HG03025 (cell line): ENCODE results near the gene CDK12.
"Not testable (repeated sequence)": the region's sequence is repeated elsewhere in the genome, so short reads cannot be mapped to it uniquely, and the experiment has no call there.

Experiments used
- ATAC-seq: cut with Tn5 transposase; IDR thresholded peaks from one replicate; pipeline ENCODE4 v1.9.1; 2021; ENCODE audit warnings: mild to moderate bottlenecking, moderate library complexity; ENCODE audit not compliant: unreplicated experiment, low FRiP score

Gene CDK12

DNA sequence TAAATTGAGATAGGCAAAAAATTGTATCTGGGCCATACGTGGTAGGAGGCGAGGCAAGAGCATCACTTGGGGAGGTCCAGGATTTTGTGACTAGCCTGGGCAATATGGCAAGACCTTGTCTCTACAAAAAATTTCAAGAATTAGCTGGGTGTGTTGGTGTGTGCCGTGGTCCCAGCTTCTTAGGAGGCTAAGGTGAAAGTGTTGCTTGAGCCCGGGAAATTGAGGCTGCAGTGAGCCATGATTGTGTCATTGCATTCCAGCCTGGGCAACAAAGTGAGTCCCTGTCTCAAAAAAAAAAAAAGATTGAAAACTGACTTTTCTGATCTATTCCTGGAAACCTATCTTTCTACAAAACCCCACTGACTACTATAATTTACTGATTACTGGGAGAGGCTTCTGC, 26.7 kb downstream of the CDK12 start:
- no peak for ATAC-seq

DNA sequence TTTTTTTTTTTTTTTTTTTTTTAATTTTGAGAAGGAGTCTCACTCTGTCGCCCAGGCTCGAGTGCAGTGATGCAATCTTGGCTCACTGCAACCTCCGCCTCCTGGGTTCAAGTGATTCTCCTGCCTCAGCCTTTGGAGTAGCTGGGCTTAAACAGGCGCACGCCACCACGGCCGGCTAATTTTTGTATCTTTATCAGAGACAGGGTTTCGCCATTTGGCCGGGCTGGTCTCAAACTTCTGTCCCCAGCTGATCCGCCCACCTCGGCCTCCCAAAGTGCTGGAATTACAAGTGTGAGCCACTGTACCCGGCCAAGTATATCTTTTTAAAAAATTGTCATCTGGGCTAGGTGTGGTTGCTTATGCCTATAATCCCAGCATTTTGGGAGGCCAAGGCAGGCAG, 35.6 kb downstream of the CDK12 start:
- ATAC-seq: not testable (repeated sequence)

DNA sequence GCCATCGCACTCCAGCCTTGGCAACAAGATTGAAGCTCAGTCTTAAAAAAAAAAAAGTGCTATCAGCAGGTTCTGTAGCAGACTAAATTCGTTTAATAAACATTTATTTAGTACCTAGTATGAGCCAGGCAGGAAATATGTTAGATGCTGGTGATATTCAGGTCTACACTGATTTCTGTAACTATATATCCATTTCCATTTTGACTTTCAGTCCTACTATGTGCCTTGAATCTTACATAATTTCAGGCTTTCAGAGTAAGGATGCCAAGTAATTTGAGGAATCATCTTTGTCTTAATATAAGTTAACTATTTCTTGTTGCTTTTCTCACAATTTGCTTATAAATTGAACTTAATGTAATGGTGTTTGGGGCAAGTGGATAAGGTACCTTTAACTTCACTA, 46.2 kb downstream of the CDK12 start:
- ATAC-seq: no peak

DNA sequence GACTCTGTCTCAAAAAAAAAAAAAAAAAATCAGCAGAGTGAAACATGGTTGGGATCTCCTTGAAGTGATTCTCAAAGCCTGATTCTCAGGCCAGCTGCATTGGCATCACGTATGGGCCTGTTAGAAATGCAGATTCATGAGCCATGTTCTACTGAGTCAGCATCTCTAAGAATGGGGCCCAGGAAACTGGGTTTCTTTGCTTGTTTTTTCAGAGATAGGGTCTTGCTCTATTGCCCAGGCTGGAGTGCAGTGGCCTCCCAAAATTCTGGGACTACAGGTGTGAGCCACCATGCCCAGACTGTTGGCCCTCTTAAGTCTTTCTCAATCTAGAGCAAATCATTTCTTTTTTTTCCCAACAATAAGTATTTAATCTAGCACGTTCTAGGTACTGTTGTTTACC, 47.7 kb downstream of the CDK12 start:
- ATAC-seq: no peak

DNA sequence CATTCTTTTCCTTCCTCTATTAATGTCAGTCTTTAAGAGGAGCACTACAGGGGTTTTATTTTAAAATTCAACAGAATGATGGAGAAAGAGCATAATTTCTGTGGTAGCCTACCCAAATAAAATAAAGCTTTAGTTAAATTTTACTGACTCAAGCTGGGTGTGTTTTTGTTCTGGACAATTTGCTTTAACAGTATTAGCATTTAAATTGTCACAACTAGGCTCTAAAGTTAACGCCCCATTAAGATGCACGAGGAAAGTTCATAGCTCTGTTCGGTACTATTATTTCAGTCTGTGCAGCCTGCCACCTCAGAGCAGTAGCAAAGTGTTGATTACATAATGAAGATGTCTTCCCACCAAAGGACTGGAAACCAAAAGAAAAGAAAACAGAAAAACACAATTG, 52.0 kb downstream of the CDK12 start:
- ATAC-seq: no peak

DNA sequence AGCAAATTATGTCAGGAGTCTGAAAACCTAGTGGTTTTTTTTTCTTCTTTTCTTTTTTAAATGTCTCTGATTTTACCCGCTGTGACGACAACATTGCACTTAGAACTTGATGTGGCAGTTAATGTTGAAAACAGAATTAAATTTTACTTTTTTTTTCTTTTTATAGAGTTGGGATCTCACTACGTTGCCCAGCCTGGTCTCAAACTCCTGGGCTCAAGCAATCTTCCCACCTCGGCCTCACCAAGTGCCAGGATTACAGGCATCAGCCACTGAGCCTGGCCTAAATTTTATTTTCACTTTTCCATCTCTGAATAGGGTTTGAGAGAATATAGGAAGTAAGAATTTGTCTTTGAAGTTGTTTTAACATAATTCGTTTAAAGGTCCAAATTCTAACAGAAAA, 52.6 kb downstream of the CDK12 start:
- no peak for ATAC-seq

DNA sequence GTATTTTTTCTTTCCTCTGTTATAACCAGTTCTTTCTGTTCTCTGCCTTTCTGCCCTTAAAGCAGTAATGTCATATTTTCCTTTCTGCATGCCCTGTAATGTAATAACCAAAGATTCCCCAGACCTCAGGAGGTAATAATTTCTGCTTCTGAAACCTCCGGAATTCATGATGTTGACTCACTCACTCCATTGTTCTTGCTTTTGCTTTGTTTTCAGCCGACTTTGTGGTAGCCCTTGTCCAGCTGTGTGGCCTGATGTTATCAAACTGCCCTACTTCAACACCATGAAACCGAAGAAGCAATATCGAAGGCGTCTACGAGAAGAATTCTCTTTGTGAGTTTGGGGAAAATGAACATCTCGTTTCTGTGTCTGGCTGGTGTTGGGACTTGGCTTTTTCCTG, 55.9 kb downstream of the CDK12 start:
- ATAC-seq: no peak

DNA sequence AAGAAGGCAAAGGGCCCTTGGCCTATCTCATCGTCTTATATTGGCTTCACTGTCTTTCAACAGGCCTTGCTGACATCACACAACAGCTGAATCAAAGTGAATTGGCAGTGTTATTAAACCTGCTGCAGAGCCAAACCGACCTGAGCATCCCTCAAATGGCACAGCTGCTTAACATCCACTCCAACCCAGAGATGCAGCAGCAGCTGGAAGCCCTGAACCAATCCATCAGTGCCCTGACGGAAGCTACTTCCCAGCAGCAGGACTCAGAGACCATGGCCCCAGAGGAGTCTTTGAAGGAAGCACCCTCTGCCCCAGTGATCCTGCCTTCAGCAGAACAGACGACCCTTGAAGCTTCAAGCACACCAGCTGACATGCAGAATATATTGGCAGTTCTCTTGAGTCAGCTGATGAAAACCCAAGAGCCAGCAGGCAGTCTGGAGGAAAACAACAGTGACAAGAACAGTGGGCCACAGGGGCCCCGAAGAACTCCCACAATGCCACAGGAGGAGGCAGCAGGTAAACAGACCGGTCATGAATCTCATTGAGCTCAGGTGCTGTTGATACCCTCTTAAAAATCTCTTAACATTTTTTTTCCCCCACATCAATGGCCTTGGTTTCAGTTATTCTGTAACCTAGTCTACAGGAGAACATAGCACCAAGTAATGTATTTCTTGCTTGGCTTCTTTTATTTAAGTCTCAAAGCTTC, 64.7 kb downstream of the CDK12 start:
- ATAC-seq: no peak

DNA sequence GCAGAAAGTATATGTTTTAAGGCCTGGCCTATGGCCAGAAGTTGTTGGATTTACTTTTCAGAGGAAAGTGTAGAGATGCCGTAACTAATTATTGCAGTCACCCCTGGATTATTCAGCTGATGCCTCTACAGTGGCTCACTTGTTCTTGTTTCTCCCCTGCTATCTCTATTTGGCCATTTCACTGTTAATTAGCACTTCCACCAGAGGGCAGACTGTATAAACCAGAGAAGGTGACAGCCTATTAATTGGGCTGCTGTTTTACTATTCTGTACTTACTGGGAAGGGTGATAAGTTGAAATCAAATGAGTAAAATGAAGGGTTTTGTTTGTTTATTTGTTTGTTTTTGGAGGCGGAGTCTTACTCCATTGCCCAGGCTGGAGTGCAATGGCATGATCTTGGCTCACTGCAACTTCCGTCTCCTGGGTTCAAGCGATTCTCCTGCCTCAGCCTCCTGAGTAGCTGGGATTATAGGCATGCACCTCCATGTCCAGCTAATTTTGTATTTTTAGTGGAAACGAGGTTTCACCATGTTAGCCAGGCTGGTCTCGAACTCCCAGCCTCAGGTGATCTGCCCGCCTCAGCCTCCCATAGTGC, 66.0 kb downstream of the CDK12 start:
- ATAC-seq: no peak

DNA sequence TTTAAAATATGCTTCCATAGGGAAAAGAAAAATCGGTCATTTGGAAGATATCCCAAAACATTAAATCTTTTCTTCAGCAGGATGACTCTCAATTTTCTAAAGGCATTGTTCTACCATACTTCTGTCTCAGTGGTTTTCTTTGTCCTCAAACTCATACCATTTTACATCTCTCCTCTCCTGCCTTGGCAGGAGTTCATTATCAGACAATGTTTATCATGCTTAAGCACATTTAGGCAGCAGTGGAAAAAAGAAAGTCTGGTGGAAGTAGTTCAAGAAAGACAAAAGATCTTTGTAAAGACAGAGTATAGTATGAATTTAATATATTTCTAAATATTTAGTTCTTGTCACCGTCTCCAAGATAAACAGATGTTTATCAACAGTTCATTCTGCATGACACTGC, 68.2 kb downstream of the CDK12 start:
- ATAC-seq: no peak

DNA sequence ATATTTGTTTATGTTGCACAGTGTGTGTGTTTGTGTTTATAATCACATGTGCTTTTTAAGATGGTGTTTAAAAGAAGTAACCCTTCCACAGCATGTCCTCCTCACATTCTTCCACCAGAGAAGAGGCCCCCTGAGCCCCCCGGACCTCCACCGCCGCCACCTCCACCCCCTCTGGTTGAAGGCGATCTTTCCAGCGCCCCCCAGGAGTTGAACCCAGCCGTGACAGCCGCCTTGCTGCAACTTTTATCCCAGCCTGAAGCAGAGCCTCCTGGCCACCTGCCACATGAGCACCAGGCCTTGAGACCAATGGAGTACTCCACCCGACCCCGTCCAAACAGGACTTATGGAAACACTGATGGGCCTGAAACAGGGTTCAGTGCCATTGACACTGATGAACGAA, 69.2 kb downstream of the CDK12 start:
- ATAC-seq: no peak

DNA sequence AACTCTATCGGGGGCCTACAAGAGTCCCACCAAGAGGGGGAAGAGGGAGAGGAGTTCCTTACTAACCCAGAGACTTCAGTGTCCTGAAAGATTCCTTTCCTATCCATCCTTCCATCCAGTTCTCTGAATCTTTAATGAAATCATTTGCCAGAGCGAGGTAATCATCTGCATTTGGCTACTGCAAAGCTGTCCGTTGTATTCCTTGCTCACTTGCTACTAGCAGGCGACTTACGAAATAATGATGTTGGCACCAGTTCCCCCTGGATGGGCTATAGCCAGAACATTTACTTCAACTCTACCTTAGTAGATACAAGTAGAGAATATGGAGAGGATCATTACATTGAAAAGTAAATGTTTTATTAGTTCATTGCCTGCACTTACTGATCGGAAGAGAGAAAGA, 70.0 kb downstream of the CDK12 start:
- ATAC-seq: no peak

DNA sequence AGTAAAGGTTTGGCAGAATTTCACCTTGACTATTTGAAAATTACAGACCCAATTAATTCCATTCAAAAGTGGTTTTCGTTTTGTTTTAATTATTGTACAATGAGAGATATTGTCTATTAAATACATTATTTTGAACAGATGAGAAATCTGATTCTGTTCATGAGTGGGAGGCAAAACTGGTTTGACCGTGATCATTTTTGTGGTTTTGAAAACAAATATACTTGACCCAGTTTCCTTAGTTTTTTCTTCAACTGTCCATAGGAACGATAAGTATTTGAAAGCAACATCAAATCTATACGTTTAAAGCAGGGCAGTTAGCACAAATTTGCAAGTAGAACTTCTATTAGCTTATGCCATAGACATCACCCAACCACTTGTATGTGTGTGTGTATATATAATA, 72.6 kb downstream of the CDK12 start:
- no peak for ATAC-seq

DNA sequence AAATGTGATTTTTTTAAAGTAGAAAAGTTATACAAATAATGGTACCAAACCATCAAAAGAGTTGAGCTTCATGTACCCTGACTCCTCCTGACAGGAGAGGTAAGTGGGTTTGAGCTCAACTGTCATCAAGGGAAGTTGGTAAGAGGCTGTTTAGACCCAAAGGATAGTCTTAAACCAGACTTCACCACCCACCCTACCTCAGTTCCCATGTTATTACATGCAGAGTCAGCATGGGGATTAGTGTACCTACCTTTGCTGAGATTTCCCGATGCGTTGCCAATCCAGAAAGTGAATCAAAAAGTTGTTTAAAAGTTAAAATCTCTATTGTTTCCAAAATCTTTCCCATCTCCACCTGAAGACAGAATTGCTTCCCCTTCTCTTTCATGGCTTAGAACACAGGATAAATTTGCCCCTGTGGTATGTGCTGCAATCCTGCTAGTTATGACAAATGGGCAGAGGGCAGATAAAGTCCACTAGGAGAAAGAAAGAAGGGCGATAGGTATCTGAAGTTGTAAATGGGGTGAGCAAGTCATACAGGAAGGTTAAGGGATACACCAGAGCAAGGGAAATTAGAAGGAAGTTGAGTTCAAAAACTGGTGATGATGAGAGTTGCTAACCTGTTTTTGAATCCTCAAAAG, 73.6 kb downstream of the CDK12 start:
- ATAC-seq: no peak

DNA sequence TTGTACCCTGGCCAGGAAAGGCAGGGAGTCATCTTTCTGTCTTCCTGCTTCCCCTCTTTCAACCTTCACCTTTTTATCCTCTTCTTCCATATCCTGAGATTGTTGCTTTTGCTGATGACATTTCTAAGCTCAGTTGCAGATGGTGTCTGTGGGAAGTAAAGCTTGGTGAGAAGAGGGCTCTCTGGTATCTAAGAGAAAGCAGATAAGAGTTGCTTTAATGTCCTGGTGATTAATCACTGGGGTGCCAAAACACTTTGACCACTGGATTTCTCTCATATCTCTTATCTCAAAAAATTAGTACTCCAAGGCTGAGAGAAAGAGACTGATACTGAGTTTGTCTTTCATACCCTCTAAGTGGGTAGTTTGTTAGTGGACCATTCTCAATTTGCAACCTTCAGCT, 75.2 kb downstream of the CDK12 start:
- ATAC-seq: no peak

DNA sequence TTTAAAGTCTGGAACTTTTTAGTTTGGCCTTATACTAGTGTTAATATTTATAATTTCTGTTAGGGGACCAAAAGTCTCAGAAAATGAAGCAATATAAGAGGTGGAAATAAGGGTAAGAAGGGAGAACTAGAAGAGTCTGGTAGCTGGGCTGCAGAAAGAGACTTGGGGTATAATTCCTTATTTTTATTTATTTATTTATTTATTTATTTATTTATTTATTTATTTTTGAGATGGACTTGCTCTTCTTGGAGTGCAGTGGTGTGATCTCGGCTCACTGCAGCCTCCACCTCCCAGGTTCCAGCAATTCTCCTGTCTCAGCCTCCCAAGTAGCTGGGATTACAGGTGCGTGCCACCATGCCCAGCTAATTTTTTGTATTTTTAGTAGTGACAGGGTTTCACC, 76.1 kb downstream of the CDK12 start:
- ATAC-seq: not testable (repeated sequence)

DNA sequence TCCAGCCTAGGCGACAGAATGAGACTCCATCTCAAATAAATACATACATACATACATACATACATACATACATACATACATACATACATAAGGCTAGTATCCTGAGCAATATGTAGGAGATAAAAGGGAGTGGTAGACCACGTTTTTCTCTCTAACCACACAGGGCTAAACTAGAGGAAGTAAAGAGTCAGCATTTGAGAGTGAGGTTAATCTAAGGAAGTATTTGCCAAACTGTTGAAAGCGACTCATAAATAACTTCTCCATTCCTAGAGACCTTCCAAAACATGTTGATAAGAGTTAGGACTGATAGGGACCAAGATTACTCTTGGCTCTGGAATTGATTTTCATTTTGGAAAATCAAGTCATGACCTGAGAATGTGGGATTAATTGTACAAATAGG, 77.6 kb downstream of the CDK12 start:
- no peak for ATAC-seq

DNA sequence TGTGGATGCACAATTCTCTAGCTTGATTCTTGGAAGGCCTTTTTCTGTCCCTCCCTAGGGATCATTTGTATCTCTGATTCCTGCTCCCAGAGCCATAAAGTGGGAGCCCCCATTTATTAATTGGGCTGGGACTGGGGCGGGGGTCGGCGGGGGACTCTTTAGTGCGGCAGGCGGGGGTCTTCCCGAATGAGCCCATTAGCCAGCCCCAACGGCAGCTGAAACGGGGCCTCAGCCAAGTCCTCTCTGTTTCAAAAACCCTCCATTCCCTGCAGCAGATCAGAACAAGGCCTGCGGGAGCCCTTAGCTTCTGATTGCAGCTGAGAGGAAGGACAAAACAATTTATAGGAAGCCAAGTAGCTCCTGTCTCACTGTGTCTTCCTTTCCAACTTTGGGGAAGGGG, 79.3 kb downstream of the CDK12 start:
- no peak for ATAC-seq

DNA sequence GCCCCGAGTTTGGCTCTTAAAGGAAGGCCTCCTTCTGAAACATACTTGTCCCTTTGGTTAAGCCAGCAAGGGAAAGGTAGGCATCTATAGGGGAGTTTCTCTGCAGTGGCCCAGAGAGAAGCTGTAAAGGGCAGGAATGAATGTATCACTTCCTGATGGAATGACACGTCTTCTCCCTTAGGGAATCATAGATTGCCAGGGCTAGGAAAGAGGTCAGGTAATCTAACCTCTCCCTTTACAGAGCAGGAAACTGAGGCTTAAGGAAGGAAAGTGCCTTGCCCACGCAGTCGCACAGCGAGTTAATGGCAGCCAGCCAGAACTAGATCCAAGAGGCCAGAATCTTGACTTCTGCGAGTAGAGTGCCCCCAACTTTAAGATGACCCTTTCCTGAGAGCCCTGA, 80.4 kb downstream of the CDK12 start:
- ATAC-seq: no peak

DNA sequence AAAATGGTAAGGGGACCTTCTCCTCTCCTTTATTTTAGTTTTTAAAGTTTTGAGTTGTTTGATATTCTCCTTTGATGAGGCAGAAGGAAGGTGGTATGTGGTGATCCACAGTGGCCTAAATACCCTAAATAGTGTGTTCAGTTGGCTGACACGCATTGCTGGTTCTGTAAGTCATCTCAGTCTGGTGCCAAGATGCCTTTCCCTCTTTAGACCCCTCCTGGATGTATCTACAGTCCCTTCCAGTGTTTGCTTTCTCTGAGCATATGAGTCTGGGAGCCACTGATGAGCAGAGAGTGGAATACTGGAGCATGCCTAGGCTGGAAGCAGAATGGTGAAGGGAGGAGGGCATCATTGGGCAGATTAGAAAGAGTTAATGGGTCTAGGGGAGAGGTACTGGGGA, 81.9 kb downstream of the CDK12 start:
- ATAC-seq: no peak

DNA sequence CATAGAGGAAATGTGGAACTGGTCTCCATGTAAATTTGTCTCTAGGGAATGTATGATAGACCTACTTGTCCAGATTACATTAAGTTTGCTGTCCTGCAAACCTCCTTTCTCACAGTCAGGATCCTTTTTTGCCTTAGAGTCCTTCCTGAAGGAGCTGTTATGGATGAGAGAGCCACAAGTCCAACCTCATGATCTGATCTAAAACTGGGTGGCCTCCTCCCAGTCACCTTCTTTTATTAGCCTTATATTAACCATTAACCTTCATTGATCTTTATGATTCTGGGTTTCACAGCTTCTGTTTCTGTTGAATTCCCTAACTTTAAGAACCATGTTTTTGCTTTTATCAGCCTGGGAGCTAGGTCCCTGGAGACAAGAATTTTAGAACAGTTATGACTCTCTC, 82.4 kb downstream of the CDK12 start:
- ATAC-seq: no peak

DNA sequence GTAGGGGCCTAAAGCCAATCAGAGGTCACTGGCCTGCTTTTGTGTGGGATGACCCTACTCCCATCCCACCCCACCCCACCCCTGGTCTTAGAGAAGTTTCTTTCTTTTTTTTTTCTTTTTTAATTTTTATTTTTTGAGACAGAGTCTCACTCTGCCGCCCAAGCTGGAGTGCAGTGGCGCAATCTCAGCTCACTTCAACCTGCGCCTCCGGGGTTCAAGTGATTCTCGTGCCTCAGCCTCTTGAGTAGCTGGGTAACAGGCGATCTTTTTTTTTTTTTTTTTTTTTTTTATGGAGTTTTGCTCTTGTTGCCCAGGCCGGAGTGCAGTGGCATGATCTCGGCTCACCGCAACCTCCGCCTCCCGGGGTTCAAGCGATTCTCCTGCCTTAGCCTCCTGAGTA, 83.1 kb downstream of the CDK12 start:
- ATAC-seq: not testable (repeated sequence)
